H1 (cell line): Measurements from ENCODE around the gene ALG6. TPM values are rescaled to one million over a fixed set of nuclear protein-coding genes. Genes with fewer than 3 reads are reported as not detected.

Experiments
- CHD1 ChIP-seq: IDR thresholded peaks from 2 replicates; pipeline ENCODE4 v1.6.1; 2012; ENCODE audit warnings: low read depth, low read length, improper control_type of control experiment
- SIN3A ChIP-seq, 2 experiments: IDR thresholded peaks in 1 of 2; conservative IDR thresholded peaks in 1 of 2; 2 replicates each; pipeline ENCODE4 v1.6.1; 2011 to 2012; ENCODE audit warnings: low read length in 2 of 2, improper control_type of control experiment in 1 of 2, low read depth in 1 of 2, mild to moderate bottlenecking in 1 of 2
- polyA plus RNA-seq, 7 experiments: library from polyadenylated mRNA; depleted of rRNA in 3 of 7; stranded (reverse) in 5 of 7; unstranded in 2 of 7; fragments of >200 nt in 5 of 7; fragments of 200-250 nt in 2 of 7; gene quantifications; 1 replicate in 5 of 7; 2 replicates in 1 of 7; 4 replicates in 1 of 7; pipeline versions ENCODE4 v1.2.1 to v1.2.3, GENCODE V29; 2011 to 2013; ENCODE audit warnings: missing spikeins in 2 of 7, mixed read lengths in 2 of 7
- total RNA-seq: library from RNA; stranded (reverse); fragmentation: NEBNext Ultra II Directional; extraction: Animal tissue kit (Norgen Biotek cat#: 25700); gene quantifications from 2 replicates; pipeline ENCODE4 v1.2.1, GENCODE V29; 2021

The ALG6 gene
- total and polyA plus RNA-seq, 2 of the 8 experiments (the other 6 are each of a cell fraction or from before 2014, with no cell fraction given): 17.8 to 26.8 TPM

DNA sequence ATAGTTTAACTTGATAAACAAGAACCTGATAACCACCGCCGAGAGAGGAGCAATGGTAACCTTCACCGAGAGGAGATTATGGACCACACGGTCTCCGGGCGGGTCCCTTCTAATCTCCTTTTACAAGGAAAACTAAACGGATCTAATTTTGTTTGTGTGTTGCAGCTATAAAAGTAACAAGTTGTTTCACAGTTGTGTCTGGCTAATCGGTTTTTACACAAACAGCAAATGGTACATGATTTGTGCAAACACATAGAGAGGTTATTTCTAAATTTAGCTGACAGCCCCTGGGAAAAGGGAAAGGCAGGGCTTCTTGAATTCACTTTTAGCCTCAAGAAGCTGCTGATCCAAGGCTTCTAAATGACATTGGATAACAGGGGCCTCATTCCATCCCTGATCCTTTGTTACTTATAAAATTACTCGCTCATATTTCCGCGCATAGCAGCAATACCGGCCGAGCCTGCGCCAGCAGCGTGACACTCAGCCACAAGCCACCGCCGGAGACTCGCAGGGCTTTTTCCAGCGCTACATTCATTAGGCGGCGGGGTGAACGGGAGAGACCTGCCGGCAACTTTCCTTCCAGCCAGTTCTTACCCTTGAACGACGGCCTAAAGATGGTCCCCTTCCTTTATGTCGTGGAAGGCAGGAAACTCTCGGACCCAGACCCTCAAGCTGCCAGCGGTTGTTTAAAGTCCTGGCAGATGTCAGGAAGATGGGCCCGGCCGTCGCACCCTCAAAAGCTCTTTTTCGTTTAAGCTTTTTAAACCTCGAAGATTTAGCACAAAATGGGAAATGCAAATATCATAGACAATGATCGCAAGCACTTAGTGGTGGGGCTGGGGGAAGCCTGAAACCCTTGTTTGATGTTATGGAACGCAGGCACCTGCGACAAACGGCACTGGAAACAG lies 40.7 kb upstream of the ALG6 start (continued):
- TF ChIP-seq SIN3A (conservative IDR thresholded peaks at IDR 0.05 in 1 of 2, IDR thresholded peaks at IDR 0.05 in 1 of 2; ENCODE audit: low read depth in 1 of 2, low read length in 2 of 2) (no peak), CHD1 (no peak)
